GM12878 (cell line): ENCODE measurements around the gene UQCR10. TPM values are rescaled to one million over a fixed set of nuclear protein-coding genes. Genes with fewer than 3 reads are reported as not detected.

Experiments
- ATAC-seq: fragments of 200-7000 bp; cut with Tn5 transposase; 3 replicates; pipeline ENCODE4 v1.9.1; 2020; ENCODE audit warnings: mild to moderate bottlenecking, moderate library complexity
- BruUV-seq: library from RNA; stranded (reverse); fragments of 400-500 nt; replicated peaks from 2 replicates; lab custom pipeline; 2021; lab: Mats Ljungman, UMichigan
- CTCF ChIA-PET: fragments of 300-600 bp; sonication (Branson Sonifier 250); formaldehyde crosslinking; extraction: SDS; loops from one replicate; lab custom pipeline; 2021; ENCODE audit warnings: inconsistent platforms; lab: Yijun Ruan, JAX
- POLR2A ChIA-PET: fragments of 350-600 bp; formaldehyde crosslinking; extraction: SDS; loops from one replicate; lab custom pipeline; 2021; ENCODE audit warnings: inconsistent platforms; lab: Charles Lee
- RAD21 ChIA-PET: fragments of 300-600 bp; sonication (Branson Sonifier 250); formaldehyde crosslinking; loops from one replicate; lab custom pipeline; 2023; ENCODE audit warnings: antibody characterized with exemption; ENCODE audit not compliant: unreplicated experiment; lab: Charles Lee
- SMC1A ChIA-PET: fragments of 300-600 bp; sonication (Branson Sonifier 250); formaldehyde crosslinking; loops from one replicate; lab custom pipeline; 2023; ENCODE audit not compliant: unreplicated experiment, uncharacterized antibody; lab: Charles Lee
- DNase-seq: peaks from one replicate; pipeline ENCODE4 v3.0.0-alpha.2; 2011; ENCODE audit warnings: low read depth, low spot score
- FAIRE-seq: peaks from 3 replicates; lab custom pipeline; 2011; peaks lifted over from hg19 to GRCh38; lab: Jason Lieb, UNC
- H2AFZ ChIP-seq: 2 replicates; pipeline ENCODE4 v1.6.0; 2011; ENCODE audit warnings: low read depth, low read length, control low read depth; ENCODE audit not compliant: control insufficient read depth
- H3K27ac ChIP-seq: 2 replicates; pipeline ENCODE4 v1.5.1; 2011; ENCODE audit warnings: control low read depth; ENCODE audit not compliant: control insufficient read depth, insufficient read depth
- H3K27me3 ChIP-seq, 2 experiments: replicated peaks in 1 of 2; 2 replicates each; pipeline versions ENCODE4 v1.6.0 to v1.6.1; 2011; ENCODE audit warnings: low read length in 1 of 2; ENCODE audit not compliant: control insufficient read depth in 2 of 2, insufficient read depth in 2 of 2
- H3K36me3 ChIP-seq, 2 experiments: 2 replicates each; pipeline ENCODE4 v1.5.1; 2011; ENCODE audit warnings: low read length in 1 of 2; ENCODE audit not compliant: control insufficient read depth in 2 of 2, insufficient read depth in 2 of 2
- H3K4me1 ChIP-seq: 2 replicates; pipeline ENCODE4 v1.6.1; 2011; ENCODE audit warnings: mild to moderate bottlenecking, low read length, moderate library complexity, mixed read lengths; ENCODE audit not compliant: control insufficient read depth, insufficient read depth
- H3K4me2 ChIP-seq: 2 replicates; pipeline ENCODE4 v1.6.0; 2011; ENCODE audit warnings: control low read depth; ENCODE audit not compliant: control insufficient read depth, insufficient read depth
- H3K4me3 ChIP-seq: fragments of 200-600 bp; sonication (generic); 2 replicates; pipeline ENCODE4 v1.5.1; 2016
- H3K79me2 ChIP-seq: 2 replicates; pipeline ENCODE4 v1.6.0; 2011; ENCODE audit warnings: low read length; ENCODE audit not compliant: control insufficient read depth, insufficient read depth
- H3K9ac ChIP-seq: 2 replicates; pipeline ENCODE4 v1.8.0; 2011; ENCODE audit warnings: low read length, control low read depth, mixed read lengths; ENCODE audit not compliant: control insufficient read depth, insufficient read depth
- H3K9me3 ChIP-seq: replicated peaks from 3 replicates; pipeline ENCODE4 v1.5.1; 2011; ENCODE audit warnings: mild to moderate bottlenecking, low read length; ENCODE audit not compliant: control insufficient read depth, insufficient read depth
- H4K20me1 ChIP-seq: 2 replicates; pipeline ENCODE4 v1.6.0; 2011; ENCODE audit not compliant: control insufficient read depth, insufficient read depth
- TARDBP ChIP-seq: IDR thresholded peaks from 2 replicates; pipeline ENCODE4 v1.6.1; 2016; ENCODE audit warnings: borderline replicate concordance
- WGBS: methylation state at CpG from one replicate; pipeline ENCODE4 v1.1.6; 2016; ENCODE audit warnings: low lambda C conversion rate; ENCODE audit not compliant: insufficient replicate concordance, insufficient coverage; ENCODE audit errors: missing lambda C conversion rate; 5-methylcytosine and 5-hydroxymethylcytosine counted together
- in situ Hi-C: fragments of 300-500 bp; cut with MboI; formaldehyde crosslinking; loops from 9 replicates; pipeline ENCODE4 v1.14.3; 2018; ENCODE audit warnings: mixed read lengths
- intact Hi-C: fragments of 100-400 bp; cut with micrococcal nuclease; formaldehyde crosslinking; loops from one replicate; pipeline ENCODE4 v1.14.2; 2022; ENCODE audit not compliant: unreplicated experiment
- polyA plus RNA-seq, 11 experiments: library from polyadenylated mRNA; depleted of rRNA in 4 of 11; unstranded in 6 of 11; stranded (reverse) in 5 of 11; fragments of >200 nt; fragmentation: Nextera tagmentation in 4 of 11; fragmentation: Illumina TruSeq in 1 of 11; extraction: Ambion mirVana in 4 of 11; extraction: Trizol in 1 of 11; gene quantifications; 1 replicate in 1 of 11; 2 replicates in 10 of 11; pipeline versions ENCODE4 v1.2.1 to v1.2.3, GENCODE V29; 2011 to 2016; ENCODE audit warnings: inconsistent platforms in 2 of 11, missing spikeins in 2 of 11, low read depth in 1 of 11
- small RNA-seq: library from RNA; depleted of rRNA; stranded (forward); fragments of <200 nt; gene quantifications from one replicate; pipeline ENCODE3, GENCODE V24; 2014
- total RNA-seq, 4 experiments: library from RNA; depleted of rRNA in 3 of 4; stranded (reverse); fragments of >200 nt in 3 of 4; fragmentation: Illumina TruSeq in 1 of 4; extraction: Trizol in 1 of 4; gene quantifications; 2 replicates each; pipeline versions ENCODE4 v1.2.1 to v1.2.3, GENCODE V29; 2013 to 2021

The UQCR10 gene
- total and polyA plus RNA-seq, 10 of the 15 experiments (the other 5 are each of a cell fraction or from before 2014, with no cell fraction given), result 144 to 1,021 (median 214) TPM

GRCh38 chr22:29819501-29819900 is 52.3 kb downstream of the UQCR10 start:
- ATAC-seq (no peak), FAIRE-seq (no peak), DNase-seq (no peak)
- SMC1A ChIA-PET, result no interaction called here
- POLR2A ChIA-PET, result no interaction called here
- Histone ChIP-seq H3K4me1 (peaks cover 7% of the 10 kb centered on the region; the same call in 1 of the 2 replicates), H3K4me3 (no peak overlapping the region), H4K20me1 (no peaks in the 10 kb centered on the region), H3K4me2 (no peak overlapping the region), H3K79me2 (no peaks in the 10 kb centered on the region), H3K9me3 (no peaks in the 10 kb centered on the region), H3K27ac (no peak overlapping the region), H3K36me3 (peaks cover 8 to 41% of the 10 kb centered on the region in 2 experiments; a peak in 3 of 4 replicates), H3K9ac (no peak overlapping the region), H3K27me3 (no peaks in the 10 kb centered on the region), H2AFZ (no peak overlapping the region)
- BruUV-seq, result no TSS peak
- WGBS, result 96% methylated on average over 2 of the region's 2 CpGs
- CTCF ChIA-PET, result no interaction called here
- no peak for TF ChIP-seq TARDBP
- intact Hi-C loops, result no loop called here
- in situ Hi-C loops, result no loop called here
- RAD21 ChIA-PET, result no interaction called here

Small RNA genes lying within 50 kb of the gene (small RNA-seq; reads per million reads assigned to genes)
- gene RF00019, result not detected

Other genes starting within 250 kb of the UQCR10 start
- gene THOC5, start 213.6 kb upstream of the UQCR10 start, total RNA-seq (2014; rRNA removed), result 33.9 and 36.2 TPM in 2 replicates
- gene THOC5, start 213.6 kb upstream of the UQCR10 start, total RNA-seq (2014; rRNA removed; fragmentation: Illumina TruSeq; extraction: Trizol), result 28.3 and 29.1 TPM in 2 replicates
- gene THOC5, start 213.6 kb upstream of the UQCR10 start, total RNA-seq (2021), result 40.9 and 44.9 TPM in 2 replicates
- gene THOC5, start 213.6 kb upstream of the UQCR10 start, polyA plus RNA-seq (2011; rRNA removed), result 40.4 and 44.9 TPM in 2 replicates
- 30.5 and 35.1 TPM in 2 replicates for gene THOC5, start 213.6 kb upstream of the UQCR10 start, polyA plus RNA-seq (2014; fragmentation: Illumina TruSeq; extraction: Trizol)
- 10 to 100 TPM; 20.9 to 40.9 TPM for gene THOC5, start 213.6 kb upstream of the UQCR10 start, polyA plus RNA-seq (2014; fragmentation: Nextera tagmentation; extraction: Ambion mirVana)
- gene THOC5, start 213.6 kb upstream of the UQCR10 start, polyA plus RNA-seq (2014; rRNA removed), result 27.7 and 29.9 TPM in 2 replicates
- 10 to 100 TPM; 31.4 TPM for gene THOC5, start 213.6 kb upstream of the UQCR10 start, polyA plus RNA-seq (2016; fragmentation: Nextera tagmentation; extraction: Ambion mirVana)
- gene NIPSNAP1, start 186.3 kb upstream of the UQCR10 start, total RNA-seq (2014; rRNA removed), result 90.5 and 96.5 TPM in 2 replicates
- 69.9 and 70.2 TPM in 2 replicates for gene NIPSNAP1, start 186.3 kb upstream of the UQCR10 start, total RNA-seq (2014; rRNA removed; fragmentation: Illumina TruSeq; extraction: Trizol)
- gene NIPSNAP1, start 186.3 kb upstream of the UQCR10 start, total RNA-seq (2021), result 77.1 and 85.5 TPM in 2 replicates
- gene NIPSNAP1, start 186.3 kb upstream of the UQCR10 start, polyA plus RNA-seq (2011; rRNA removed), result 62.1 and 70.2 TPM in 2 replicates
- gene NIPSNAP1, start 186.3 kb upstream of the UQCR10 start, polyA plus RNA-seq (2014; fragmentation: Illumina TruSeq; extraction: Trizol), result 94.1 and 99.7 TPM in 2 replicates
- gene NIPSNAP1, start 186.3 kb upstream of the UQCR10 start, polyA plus RNA-seq (2014; fragmentation: Nextera tagmentation; extraction: Ambion mirVana), result 10 to 100 TPM; 27.1 to 38.5 TPM
- gene NIPSNAP1, start 186.3 kb upstream of the UQCR10 start, polyA plus RNA-seq (2014; rRNA removed), result 84.0 and 86.5 TPM in 2 replicates
- 10 to 100 TPM; 79.6 TPM for gene NIPSNAP1, start 186.3 kb upstream of the UQCR10 start, polyA plus RNA-seq (2016; fragmentation: Nextera tagmentation; extraction: Ambion mirVana)
- gene NF2, start 163.7 kb upstream of the UQCR10 start, total RNA-seq (2014; rRNA removed), result 32.0 and 33.9 TPM in 2 replicates
- 24.6 and 24.8 TPM in 2 replicates for gene NF2, start 163.7 kb upstream of the UQCR10 start, total RNA-seq (2014; rRNA removed; fragmentation: Illumina TruSeq; extraction: Trizol)
- 44.3 and 49.8 TPM in 2 replicates for gene NF2, start 163.7 kb upstream of the UQCR10 start, total RNA-seq (2021)
- gene NF2, start 163.7 kb upstream of the UQCR10 start, polyA plus RNA-seq (2011; rRNA removed), result 20.4 and 22.5 TPM in 2 replicates
- 14.3 and 14.7 TPM in 2 replicates for gene NF2, start 163.7 kb upstream of the UQCR10 start, polyA plus RNA-seq (2014; fragmentation: Illumina TruSeq; extraction: Trizol)
- gene NF2, start 163.7 kb upstream of the UQCR10 start, polyA plus RNA-seq (2014; fragmentation: Nextera tagmentation; extraction: Ambion mirVana), result 1 to 10 TPM; 2.2 to 3.0 TPM
- 17.4 and 20.6 TPM in 2 replicates for gene NF2, start 163.7 kb upstream of the UQCR10 start, polyA plus RNA-seq (2014; rRNA removed)
- gene NF2, start 163.7 kb upstream of the UQCR10 start, polyA plus RNA-seq (2016; fragmentation: Nextera tagmentation; extraction: Ambion mirVana), result 10 to 100 TPM; 24.8 to 24.9 TPM
- not detected in 2 replicates for gene CABP7, start 47.4 kb upstream of the UQCR10 start, total RNA-seq (2014; rRNA removed)
- not detected in 2 replicates for gene CABP7, start 47.4 kb upstream of the UQCR10 start, total RNA-seq (2014; rRNA removed; fragmentation: Illumina TruSeq; extraction: Trizol)
- 0.05 TPM in 1 of 2 replicates, not detected in the other for gene CABP7, start 47.4 kb upstream of the UQCR10 start, total RNA-seq (2021)
- not detected in 2 replicates for gene CABP7, start 47.4 kb upstream of the UQCR10 start, polyA plus RNA-seq (2011; rRNA removed)
- gene CABP7, start 47.4 kb upstream of the UQCR10 start, polyA plus RNA-seq (2014; fragmentation: Illumina TruSeq; extraction: Trizol), result not detected in 2 replicates
- under 1 TPM in 1 of 2 experiments, not detected in 1; 0.02 TPM for gene CABP7, start 47.4 kb upstream of the UQCR10 start, polyA plus RNA-seq (2014; fragmentation: Nextera tagmentation; extraction: Ambion mirVana)
- gene CABP7, start 47.4 kb upstream of the UQCR10 start, polyA plus RNA-seq (2014; rRNA removed), result 0.03 and 0.08 TPM in 2 replicates
- under 1 TPM; 0.11 to 0.18 TPM for gene CABP7, start 47.4 kb upstream of the UQCR10 start, polyA plus RNA-seq (2016; fragmentation: Nextera tagmentation; extraction: Ambion mirVana)
- 25.4 and 28.7 TPM in 2 replicates for gene ZMAT5, start 362 bp upstream of the UQCR10 start, total RNA-seq (2014; rRNA removed)
- 15.3 and 17.3 TPM in 2 replicates for gene ZMAT5, start 362 bp upstream of the UQCR10 start, total RNA-seq (2014; rRNA removed; fragmentation: Illumina TruSeq; extraction: Trizol)
- gene ZMAT5, start 362 bp upstream of the UQCR10 start, total RNA-seq (2021), result 23.1 and 25.7 TPM in 2 replicates
- gene ZMAT5, start 362 bp upstream of the UQCR10 start, polyA plus RNA-seq (2011; rRNA removed), result 11.2 and 20.8 TPM in 2 replicates
- 5.7 and 15.6 TPM in 2 replicates for gene ZMAT5, start 362 bp upstream of the UQCR10 start, polyA plus RNA-seq (2014; fragmentation: Illumina TruSeq; extraction: Trizol)
- gene ZMAT5, start 362 bp upstream of the UQCR10 start, polyA plus RNA-seq (2014; fragmentation: Nextera tagmentation; extraction: Ambion mirVana), result 10 to 100 TPM in 1 of 2 experiments, 1 to 10 TPM in 1; 2.3 to 10.4 TPM
- 30.7 and 32.0 TPM in 2 replicates for gene ZMAT5, start 362 bp upstream of the UQCR10 start, polyA plus RNA-seq (2014; rRNA removed)
- 10 to 100 TPM; 38.1 to 43.0 TPM for gene ZMAT5, start 362 bp upstream of the UQCR10 start, polyA plus RNA-seq (2016; fragmentation: Nextera tagmentation; extraction: Ambion mirVana)
- 37.4 and 47.0 TPM in 2 replicates for gene ASCC2, start 70.9 kb downstream of the UQCR10 start, total RNA-seq (2014; rRNA removed)
- 38.3 and 39.1 TPM in 2 replicates for gene ASCC2, start 70.9 kb downstream of the UQCR10 start, total RNA-seq (2014; rRNA removed; fragmentation: Illumina TruSeq; extraction: Trizol)
- 62.1 and 67.9 TPM in 2 replicates for gene ASCC2, start 70.9 kb downstream of the UQCR10 start, total RNA-seq (2021)
- 27.1 and 53.0 TPM in 2 replicates for gene ASCC2, start 70.9 kb downstream of the UQCR10 start, polyA plus RNA-seq (2011; rRNA removed)
- 51.0 and 60.1 TPM in 2 replicates for gene ASCC2, start 70.9 kb downstream of the UQCR10 start, polyA plus RNA-seq (2014; fragmentation: Illumina TruSeq; extraction: Trizol)
- 1 to 10 TPM; 5.3 to 6.4 TPM for gene ASCC2, start 70.9 kb downstream of the UQCR10 start, polyA plus RNA-seq (2014; fragmentation: Nextera tagmentation; extraction: Ambion mirVana)
- 60.7 and 61.9 TPM in 2 replicates for gene ASCC2, start 70.9 kb downstream of the UQCR10 start, polyA plus RNA-seq (2014; rRNA removed)
- gene ASCC2, start 70.9 kb downstream of the UQCR10 start, polyA plus RNA-seq (2016; fragmentation: Nextera tagmentation; extraction: Ambion mirVana), result 10 to 100 TPM; 89.0 to 91.4 TPM
- gene MTMR3, start 115.8 kb downstream of the UQCR10 start, total RNA-seq (2014; rRNA removed), result 11.2 and 13.5 TPM in 2 replicates
- gene MTMR3, start 115.8 kb downstream of the UQCR10 start, total RNA-seq (2014; rRNA removed; fragmentation: Illumina TruSeq; extraction: Trizol), result 8.7 and 9.0 TPM in 2 replicates
- 17.5 and 23.7 TPM in 2 replicates for gene MTMR3, start 115.8 kb downstream of the UQCR10 start, total RNA-seq (2021)
- 15.6 and 23.6 TPM in 2 replicates for gene MTMR3, start 115.8 kb downstream of the UQCR10 start, polyA plus RNA-seq (2011; rRNA removed)
- 9.6 and 14.2 TPM in 2 replicates for gene MTMR3, start 115.8 kb downstream of the UQCR10 start, polyA plus RNA-seq (2014; fragmentation: Illumina TruSeq; extraction: Trizol)
- gene MTMR3, start 115.8 kb downstream of the UQCR10 start, polyA plus RNA-seq (2014; fragmentation: Nextera tagmentation; extraction: Ambion mirVana), result 1 to 10 TPM; 1.4 to 1.9 TPM
- gene MTMR3, start 115.8 kb downstream of the UQCR10 start, polyA plus RNA-seq (2014; rRNA removed), result 13.1 and 13.8 TPM in 2 replicates
- 1 to 10 TPM; 9.6 to 9.9 TPM for gene MTMR3, start 115.8 kb downstream of the UQCR10 start, polyA plus RNA-seq (2016; fragmentation: Nextera tagmentation; extraction: Ambion mirVana)